Hepatocyte (in vitro differentiated cells): Measurements from ENCODE around the gene RPL7L1. TPM values are rescaled to one million over a fixed set of nuclear protein-coding genes. Genes with fewer than 3 reads are reported as not detected.

ENCODE experiments used
- DNase-seq: peaks from one replicate; pipeline ENCODE4 v3.0.0-alpha.2; 2016; ENCODE audit warnings: low spot score
- H2AFZ ChIP-seq: fragments of 200-600 bp; sonication (generic); 2 replicates; pipeline ENCODE4 v1.6.0; 2016; ENCODE audit warnings: antibody characterized with exemption, mild to moderate bottlenecking
- H3K27ac ChIP-seq: fragments of 200-600 bp; sonication (generic); 2 replicates; pipeline ENCODE4 v1.5.1; 2016; ENCODE audit warnings: mild to moderate bottlenecking
- H3K27me3 ChIP-seq: fragments of 200-600 bp; sonication (generic); 2 replicates; pipeline ENCODE4 v1.6.1; 2016
- H3K36me3 ChIP-seq: fragments of 200-600 bp; sonication (generic); replicated peaks from 2 replicates; pipeline ENCODE4 v1.5.1; 2016; ENCODE audit warnings: low read depth; ENCODE audit not compliant: insufficient read depth
- H3K4me1 ChIP-seq: fragments of 200-600 bp; sonication (generic); 2 replicates; pipeline ENCODE4 v1.5.1; 2016; ENCODE audit warnings: mild to moderate bottlenecking, moderate library complexity; ENCODE audit not compliant: insufficient read depth
- H3K4me2 ChIP-seq: fragments of 200-600 bp; sonication (generic); 2 replicates; pipeline ENCODE4 v1.6.0; 2016
- H3K4me3 ChIP-seq: fragments of 200-600 bp; sonication (generic); 2 replicates; pipeline ENCODE4 v1.5.1; 2016; ENCODE audit warnings: mild to moderate bottlenecking
- H3K79me2 ChIP-seq: fragments of 200-600 bp; sonication (generic); 2 replicates; pipeline ENCODE4 v1.6.0; 2017; ENCODE audit warnings: mild to moderate bottlenecking
- H3K9me2 ChIP-seq: fragments of 200-600 bp; sonication (generic); replicated peaks from 2 replicates; pipeline ENCODE4 v1.6.0; 2017; ENCODE audit warnings: mild to moderate bottlenecking; ENCODE audit not compliant: insufficient read depth
- H3K9me3 ChIP-seq: fragments of 200-600 bp; sonication (generic); 2 replicates; pipeline ENCODE4 v1.5.1; 2016; ENCODE audit warnings: low read depth, mild to moderate bottlenecking
- H4K20me1 ChIP-seq: fragments of 200-600 bp; sonication (generic); 2 replicates; pipeline ENCODE4 v1.6.0; 2016; ENCODE audit warnings: mild to moderate bottlenecking; ENCODE audit not compliant: insufficient read depth, poor library complexity, severe bottlenecking
- CTCF ChIP-seq: fragments of 200-600 bp; sonication (generic); IDR thresholded peaks from 2 replicates; pipeline ENCODE4 v1.5.1; 2016; ENCODE audit warnings: antibody characterized with exemption, mild to moderate bottlenecking; ENCODE audit not compliant: poor library complexity
- EZH2 ChIP-seq: fragments of 200-600 bp; sonication (generic); IDR thresholded peaks from 2 replicates; pipeline ENCODE4 v1.6.1; 2016; ENCODE audit warnings: antibody characterized with exemption, mild to moderate bottlenecking, borderline replicate concordance
- EZH2phosphoT487 ChIP-seq: fragments of 200-600 bp; sonication (generic); IDR thresholded peaks from one replicate; pipeline ENCODE4 v1.6.1; 2018; ENCODE audit warnings: antibody characterized with exemption, mild to moderate bottlenecking, low read depth, moderate library complexity; ENCODE audit not compliant: unreplicated experiment, severe bottlenecking
- WGBS: methylation state at CpG from one replicate; pipeline ENCODE4 v1.1.6; 2016; ENCODE audit warnings: low lambda C conversion rate; ENCODE audit errors: missing lambda C conversion rate; 5-methylcytosine and 5-hydroxymethylcytosine counted together
- polyA plus RNA-seq: library from polyadenylated mRNA; unstranded; fragments of >200 nt; fragmentation: Nextera tagmentation; extraction: Ambion mirVana; gene quantifications from 2 replicates; pipeline ENCODE4 v1.2.1, GENCODE V29; 2016
- total RNA-seq: library from RNA; depleted of rRNA; stranded (reverse); fragments of >200 nt; gene quantifications from 2 replicates; pipeline ENCODE4 v1.2.3, GENCODE V29; 2014

RPL7L1 gene
- total and polyA plus RNA-seq, 2 experiments from 2014 or later = 63.0 to 111 TPM

GRCh38 chr6:42909835-42910234, 30.4 kb downstream of the RPL7L1 start:
- Histone ChIP-seq H3K27ac (no peak overlapping the region), H3K4me1 (no peaks in the 10 kb centered on the region), H3K9me2 (no peaks in the 10 kb centered on the region), H4K20me1 (no peaks in the 10 kb centered on the region), H3K4me2 (no peak overlapping the region), H3K79me2 (no peaks in the 10 kb centered on the region), H3K4me3 (no peak overlapping the region), H3K36me3 (no peaks in the 10 kb centered on the region), H2AFZ (no peak overlapping the region), H3K27me3 (no peaks in the 10 kb centered on the region), H3K9me3 (no peaks in the 10 kb centered on the region)
- WGBS = 87% methylated on average over 10 of the region's 10 CpGs
- DNase-seq = no peak
- no peak for TF ChIP-seq EZH2
- no peak for TF ChIP-seq EZH2phosphoT487
- TF ChIP-seq CTCF = no peak

GRCh38 chr6:42911171-42912021, 32.0 kb downstream of the RPL7L1 start:
- peak; percentile 64 for DNase-seq
- Histone ChIP-seq H3K27me3 (no peaks in the 10 kb centered on the region), H3K4me3 (peak overlapping the region; percentile 1), H3K4me1 (no peaks in the 10 kb centered on the region), H3K4me2 (peak overlapping the region; percentile 87), H4K20me1 (no peaks in the 10 kb centered on the region), H3K9me2 (no peaks in the 10 kb centered on the region), H3K9me3 (no peaks in the 10 kb centered on the region), H3K79me2 (no peaks in the 10 kb centered on the region), H3K36me3 (no peaks in the 10 kb centered on the region), H3K27ac (peak overlapping the region; percentile 7), H2AFZ (peak overlapping the region; percentile 78)
- 8% methylated on average over 31 of the region's 49 CpGs for WGBS
- TF ChIP-seq CTCF (peak; percentile 32), EZH2phosphoT487 (no peak)

GRCh38 chr6:42914546-42914945, 35.1 kb downstream of the RPL7L1 start:
- H2AFZ ChIP-seq = no peak overlapping the region
- H3K4me2 ChIP-seq = no peak overlapping the region
- H4K20me1 ChIP-seq = no peaks in the 10 kb centered on the region
- H3K4me3 ChIP-seq = no peak overlapping the region
- 73% methylated on average over 4 of the region's 4 CpGs for WGBS
- H3K79me2 ChIP-seq = no peaks in the 10 kb centered on the region
- H3K27ac ChIP-seq = no peak overlapping the region
- no peak for TF ChIP-seq EZH2
- TF ChIP-seq EZH2phosphoT487 = no peak
- no peak for TF ChIP-seq CTCF
- no peaks in the 10 kb centered on the region for H3K36me3 ChIP-seq
- no peaks in the 10 kb centered on the region for H3K27me3 ChIP-seq
- no peaks in the 10 kb centered on the region for H3K9me2 ChIP-seq
- no peaks in the 10 kb centered on the region for H3K9me3 ChIP-seq
- no peak for DNase-seq
- no peaks in the 10 kb centered on the region for H3K4me1 ChIP-seq
